ENCODE results near the gene GRIN1.
"Not testable (repeated sequence)": the region's sequence is repeated elsewhere in the genome, so short reads cannot be mapped to it uniquely, and the experiment has no call there.

DNA sequence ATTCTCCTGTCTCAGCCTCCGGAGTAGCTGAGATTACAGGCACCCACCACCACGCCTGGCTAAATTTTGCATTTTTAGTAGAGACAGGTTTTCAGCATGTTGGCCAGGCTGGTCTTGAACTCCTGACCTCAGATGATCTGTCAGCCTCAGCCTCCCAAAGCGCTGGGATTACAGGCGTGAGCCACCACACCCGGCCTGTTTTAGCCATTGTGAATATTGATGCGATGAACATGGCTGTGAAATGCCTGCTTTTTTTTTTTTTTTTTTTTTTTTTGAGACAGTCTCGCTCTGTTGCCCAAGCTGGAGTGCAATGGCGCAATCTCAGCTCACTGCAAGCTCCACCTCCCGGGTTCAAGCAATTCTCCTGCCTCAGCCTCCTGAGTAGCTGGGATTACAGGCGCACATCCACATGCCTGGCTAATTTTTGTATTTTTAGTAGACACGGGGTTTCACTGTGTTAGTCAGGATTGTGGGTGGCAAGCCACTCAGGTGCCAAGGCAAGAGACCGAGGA lies 20.8 kb upstream of the GRIN1 start:
- TF ChIP-seq ZNF232 (CRISPR knock-in tag; IDR thresholded peaks at IDR 0.05; ENCODE audit: borderline replicate concordance); PTBP1 (IDR thresholded peaks at IDR 0.05; ENCODE audit: low read depth, low read length, poor library complexity, severe bottlenecking); ZNF891 (CRISPR knock-in tag; IDR thresholded peaks at IDR 0.05); ZNF557 (CRISPR knock-in tag; IDR thresholded peaks at IDR 0.05); WIZ (CRISPR knock-in tag; IDR thresholded peaks at IDR 0.05); FOXM1 (CRISPR knock-in tag; IDR thresholded peaks at IDR 0.05); EZH2 (conservative IDR thresholded peaks at IDR 0.05; ENCODE audit: low read depth, low read length): not testable (repeated sequence)
- TF ChIP-seq, protein P1, sequence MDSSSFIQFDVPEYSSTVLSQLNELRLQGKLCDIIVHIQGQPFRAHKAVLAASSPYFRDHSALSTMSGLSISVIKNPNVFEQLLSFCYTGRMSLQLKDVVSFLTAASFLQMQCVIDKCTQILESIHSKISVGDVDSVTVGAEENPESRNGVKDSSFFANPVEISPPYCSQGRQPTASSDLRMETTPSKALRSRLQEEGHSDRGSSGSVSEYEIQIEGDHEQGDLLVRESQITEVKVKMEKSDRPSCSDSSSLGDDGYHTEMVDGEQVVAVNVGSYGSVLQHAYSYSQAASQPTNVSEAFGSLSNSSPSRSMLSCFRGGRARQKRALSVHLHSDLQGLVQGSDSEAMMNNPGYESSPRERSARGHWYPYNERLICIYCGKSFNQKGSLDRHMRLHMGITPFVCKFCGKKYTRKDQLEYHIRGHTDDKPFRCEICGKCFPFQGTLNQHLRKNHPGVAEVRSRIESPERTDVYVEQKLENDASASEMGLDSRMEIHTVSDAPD (CRISPR knock-in tag; IDR thresholded peaks at IDR 0.05), result not testable (repeated sequence)
- TF ChIP-seq, protein P2, sequence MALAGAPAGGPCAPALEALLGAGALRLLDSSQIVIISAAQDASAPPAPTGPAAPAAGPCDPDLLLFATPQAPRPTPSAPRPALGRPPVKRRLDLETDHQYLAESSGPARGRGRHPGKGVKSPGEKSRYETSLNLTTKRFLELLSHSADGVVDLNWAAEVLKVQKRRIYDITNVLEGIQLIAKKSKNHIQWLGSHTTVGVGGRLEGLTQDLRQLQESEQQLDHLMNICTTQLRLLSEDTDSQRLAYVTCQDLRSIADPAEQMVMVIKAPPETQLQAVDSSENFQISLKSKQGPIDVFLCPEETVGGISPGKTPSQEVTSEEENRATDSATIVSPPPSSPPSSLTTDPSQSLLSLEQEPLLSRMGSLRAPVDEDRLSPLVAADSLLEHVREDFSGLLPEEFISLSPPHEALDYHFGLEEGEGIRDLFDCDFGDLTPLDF (CRISPR knock-in tag; IDR thresholded peaks at IDR 0.05), result not testable (repeated sequence)

All from HepG2 (cell line).